GM11168 (cell line): Measurements from ENCODE around the gene TCP1.
"Not testable (repeated sequence)": the region's sequence is repeated elsewhere in the genome, so short reads cannot be mapped to it uniquely, and the experiment has no call there.

ENCODE experiments used
- in situ Hi-C: fragments of 300-500 bp; cut with MboI; formaldehyde crosslinking; loops from one replicate; pipeline ENCODE4 v1.12.0; 2022; ENCODE audit warnings: low sequenced_read_pairs; ENCODE audit not compliant: unreplicated experiment

TCP1 gene

GRCh38 chr6:159748127-159748526 lies 41.3 kb downstream of the TCP1 start:
- in situ Hi-C loops: not testable (repeated sequence)

- in situ Hi-C loops: no loop called here
Observed at GRCh38 chr6:159746759-159747158, 42.6 kb downstream of the TCP1 start.

GRCh38 chr6:159745081-159745480 lies 44.3 kb downstream of the TCP1 start:
- in situ Hi-C loops: no loop called here

- in situ Hi-C loops: no loop called here
Observed at GRCh38 chr6:159742165-159742564, 47.2 kb downstream of the TCP1 start.

GRCh38 chr6:159739341-159739740 lies 50.1 kb downstream of the TCP1 start:
- in situ Hi-C loops: no loop called here

GRCh38 chr6:159736908-159737307 lies 52.5 kb downstream of the TCP1 start:
- in situ Hi-C loops: no loop called here

- in situ Hi-C loops: not testable (repeated sequence)
Observed at GRCh38 chr6:159733395-159733794, 56.0 kb downstream of the TCP1 start.

GRCh38 chr6:159732550-159732949 lies 56.9 kb downstream of the TCP1 start:
- in situ Hi-C loops: not testable (repeated sequence)

GRCh38 chr6:159730332-159730676 lies 59.1 kb downstream of the TCP1 start:
- in situ Hi-C loops: no loop called here

- in situ Hi-C loops: no loop called here
Observed at GRCh38 chr6:159729598-159730331, 59.6 kb downstream of the TCP1 start.

- in situ Hi-C loops: no loop called here
Observed at GRCh38 chr6:159728531-159728964, 60.9 kb downstream of the TCP1 start.
